GM12878 (cell line): Measurements from ENCODE around the gene PI4KB. TPM values are rescaled to one million over a fixed set of nuclear protein-coding genes. Genes with fewer than 3 reads are reported as not detected.

Experiments used
- ATAC-seq: fragments of 200-7000 bp; cut with Tn5 transposase; 3 replicates; pipeline ENCODE4 v1.9.1; 2020; ENCODE audit warnings: mild to moderate bottlenecking, moderate library complexity
- BruUV-seq: library from RNA; stranded (reverse); fragments of 400-500 nt; replicated peaks from 2 replicates; lab custom pipeline; 2021; lab: Mats Ljungman, UMichigan
- CTCF ChIA-PET: fragments of 300-600 bp; sonication (Branson Sonifier 250); formaldehyde crosslinking; extraction: SDS; loops from one replicate; lab custom pipeline; 2021; ENCODE audit warnings: inconsistent platforms; lab: Yijun Ruan, JAX
- POLR2A ChIA-PET: fragments of 350-600 bp; formaldehyde crosslinking; extraction: SDS; loops from one replicate; lab custom pipeline; 2021; ENCODE audit warnings: inconsistent platforms; lab: Charles Lee
- RAD21 ChIA-PET: fragments of 300-600 bp; sonication (Branson Sonifier 250); formaldehyde crosslinking; loops from one replicate; lab custom pipeline; 2023; ENCODE audit warnings: antibody characterized with exemption; ENCODE audit not compliant: unreplicated experiment; lab: Charles Lee
- SMC1A ChIA-PET: fragments of 300-600 bp; sonication (Branson Sonifier 250); formaldehyde crosslinking; loops from one replicate; lab custom pipeline; 2023; ENCODE audit not compliant: unreplicated experiment, uncharacterized antibody; lab: Charles Lee
- DNase-seq: peaks from one replicate; pipeline ENCODE4 v3.0.0-alpha.2; 2011; ENCODE audit warnings: low read depth, low spot score
- FAIRE-seq: peaks from 3 replicates; lab custom pipeline; 2011; peaks lifted over from hg19 to GRCh38; lab: Jason Lieb, UNC
- H2AFZ ChIP-seq: 2 replicates; pipeline ENCODE4 v1.6.0; 2011; ENCODE audit warnings: low read depth, low read length, control low read depth; ENCODE audit not compliant: control insufficient read depth
- H3K27ac ChIP-seq: 2 replicates; pipeline ENCODE4 v1.5.1; 2011; ENCODE audit warnings: control low read depth; ENCODE audit not compliant: control insufficient read depth, insufficient read depth
- H3K27me3 ChIP-seq, 2 experiments: replicated peaks in 1 of 2; 2 replicates each; pipeline versions ENCODE4 v1.6.0 to v1.6.1; 2011; ENCODE audit warnings: low read length in 1 of 2; ENCODE audit not compliant: control insufficient read depth in 2 of 2, insufficient read depth in 2 of 2
- H3K36me3 ChIP-seq, 2 experiments: 2 replicates each; pipeline ENCODE4 v1.5.1; 2011; ENCODE audit warnings: low read length in 1 of 2; ENCODE audit not compliant: control insufficient read depth in 2 of 2, insufficient read depth in 2 of 2
- H3K4me1 ChIP-seq: 2 replicates; pipeline ENCODE4 v1.6.1; 2011; ENCODE audit warnings: mild to moderate bottlenecking, low read length, moderate library complexity, mixed read lengths; ENCODE audit not compliant: control insufficient read depth, insufficient read depth
- H3K4me2 ChIP-seq: 2 replicates; pipeline ENCODE4 v1.6.0; 2011; ENCODE audit warnings: control low read depth; ENCODE audit not compliant: control insufficient read depth, insufficient read depth
- H3K4me3 ChIP-seq: fragments of 200-600 bp; sonication (generic); 2 replicates; pipeline ENCODE4 v1.5.1; 2016
- H3K79me2 ChIP-seq: 2 replicates; pipeline ENCODE4 v1.6.0; 2011; ENCODE audit warnings: low read length; ENCODE audit not compliant: control insufficient read depth, insufficient read depth
- H3K9ac ChIP-seq: 2 replicates; pipeline ENCODE4 v1.8.0; 2011; ENCODE audit warnings: low read length, control low read depth, mixed read lengths; ENCODE audit not compliant: control insufficient read depth, insufficient read depth
- H3K9me3 ChIP-seq: replicated peaks from 3 replicates; pipeline ENCODE4 v1.5.1; 2011; ENCODE audit warnings: mild to moderate bottlenecking, low read length; ENCODE audit not compliant: control insufficient read depth, insufficient read depth
- H4K20me1 ChIP-seq: 2 replicates; pipeline ENCODE4 v1.6.0; 2011; ENCODE audit not compliant: control insufficient read depth, insufficient read depth
- ESRRA ChIP-seq: IDR thresholded peaks from 2 replicates; pipeline ENCODE4 v1.6.1; 2012; ENCODE audit warnings: mild to moderate bottlenecking, low read length, improper control_type of control experiment
- FOS ChIP-seq: IDR thresholded peaks from 3 replicates; pipeline ENCODE4 v1.6.1; 2011; ENCODE audit warnings: borderline replicate concordance; ENCODE audit not compliant: insufficient read length; ENCODE audit errors: extremely low read depth
- HDGF ChIP-seq: fragments of 450-650 bp; IDR thresholded peaks from 2 replicates; pipeline ENCODE4 v1.6.1; 2016; ENCODE audit warnings: antibody characterized with exemption
- KAT2A ChIP-seq: conservative IDR thresholded peaks from 2 replicates; pipeline ENCODE4 v1.6.1; 2011; ENCODE audit warnings: low read depth, low read length; ENCODE audit not compliant: control insufficient read depth
- KDM1A ChIP-seq: fragments of 200-600 bp; sonication (generic); IDR thresholded peaks from 2 replicates; pipeline ENCODE4 v1.6.1; 2016; ENCODE audit warnings: borderline replicate concordance
- NRF1 ChIP-seq: conservative IDR thresholded peaks from 2 replicates; pipeline ENCODE4 v1.6.1; 2011; ENCODE audit warnings: mild to moderate bottlenecking, low read depth, low read length, improper control_type of control experiment
- SIX5 ChIP-seq: IDR thresholded peaks from 2 replicates; pipeline ENCODE4 v1.6.1; 2011; ENCODE audit warnings: mild to moderate bottlenecking, low read depth, low read length, moderate library complexity; ENCODE audit not compliant: severe bottlenecking
- SMAD5 ChIP-seq: IDR thresholded peaks from 2 replicates; pipeline ENCODE4 v1.6.1; 2016; ENCODE audit warnings: antibody characterized with exemption, low read depth
- SMARCA5 ChIP-seq: fragments of 450-650 bp; IDR thresholded peaks from 2 replicates; pipeline ENCODE4 v1.6.1; 2017; ENCODE audit warnings: mild to moderate bottlenecking
- SPI1 ChIP-seq: IDR thresholded peaks from 2 replicates; pipeline ENCODE4 v1.6.1; 2011; ENCODE audit warnings: low read depth, mild to moderate bottlenecking, low read length, moderate library complexity, borderline replicate concordance; ENCODE audit not compliant: insufficient read depth
- WGBS: methylation state at CpG from one replicate; pipeline ENCODE4 v1.1.6; 2016; ENCODE audit warnings: low lambda C conversion rate; ENCODE audit not compliant: insufficient replicate concordance, insufficient coverage; ENCODE audit errors: missing lambda C conversion rate; 5-methylcytosine and 5-hydroxymethylcytosine counted together
- in situ Hi-C: fragments of 300-500 bp; cut with MboI; formaldehyde crosslinking; loops from 9 replicates; pipeline ENCODE4 v1.14.3; 2018; ENCODE audit warnings: mixed read lengths
- intact Hi-C: fragments of 100-400 bp; cut with micrococcal nuclease; formaldehyde crosslinking; loops from one replicate; pipeline ENCODE4 v1.14.2; 2022; ENCODE audit not compliant: unreplicated experiment
- polyA plus RNA-seq, 11 experiments: library from polyadenylated mRNA; depleted of rRNA in 4 of 11; unstranded in 6 of 11; stranded (reverse) in 5 of 11; fragments of >200 nt; fragmentation: Nextera tagmentation in 4 of 11; fragmentation: Illumina TruSeq in 1 of 11; extraction: Ambion mirVana in 4 of 11; extraction: Trizol in 1 of 11; gene quantifications; 1 replicate in 1 of 11; 2 replicates in 10 of 11; pipeline versions ENCODE4 v1.2.1 to v1.2.3, GENCODE V29; 2011 to 2016; ENCODE audit warnings: inconsistent platforms in 2 of 11, missing spikeins in 2 of 11, low read depth in 1 of 11
- total RNA-seq, 4 experiments: library from RNA; depleted of rRNA in 3 of 4; stranded (reverse); fragments of >200 nt in 3 of 4; fragmentation: Illumina TruSeq in 1 of 4; extraction: Trizol in 1 of 4; gene quantifications; 2 replicates each; pipeline versions ENCODE4 v1.2.1 to v1.2.3, GENCODE V29; 2013 to 2021
- TF ChIP-seq, protein P1 (sequence below): IDR thresholded peaks from 2 replicates; pipeline ENCODE4 v1.6.1; 2011; ENCODE audit warnings: mild to moderate bottlenecking, low read depth, low read length, moderate library complexity; ENCODE audit not compliant: insufficient replicate concordance

Gene PI4KB
- total and polyA plus RNA-seq, 10 of the 15 experiments (the other 5 are each of a cell fraction or from before 2014, with no cell fraction given), result 3.3 to 88.3 (median 51.7) TPM

DNA sequence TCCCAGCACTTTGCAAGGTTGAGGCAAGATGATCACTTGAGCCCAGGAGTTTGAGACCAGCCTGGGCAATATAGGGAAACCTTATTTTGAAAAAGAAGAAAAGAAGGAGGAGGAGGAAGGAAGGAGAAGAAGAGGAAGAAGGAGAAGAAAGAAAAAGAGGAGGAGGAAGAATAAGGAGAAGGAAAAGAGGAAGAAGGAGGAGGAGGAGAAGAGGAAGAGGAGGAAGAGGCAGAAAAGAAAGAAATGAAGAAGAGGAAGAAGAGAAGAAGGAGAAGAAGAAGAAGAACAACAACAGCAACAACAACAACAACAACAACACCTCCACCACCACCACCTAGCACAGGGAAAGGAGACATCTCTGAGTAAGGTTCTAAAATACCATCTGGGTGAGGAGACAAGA is 34.7 kb upstream of the PI4KB start:
- intact Hi-C loops (no loop called here), in situ Hi-C loops (no loop called here)
- TF ChIP-seq SIX5 (no peak), HDGF (no peak), KDM1A (no peak), SMARCA5 (no peak), KAT2A (no peak), FOS (no peak)
- TF ChIP-seq, protein P1, sequence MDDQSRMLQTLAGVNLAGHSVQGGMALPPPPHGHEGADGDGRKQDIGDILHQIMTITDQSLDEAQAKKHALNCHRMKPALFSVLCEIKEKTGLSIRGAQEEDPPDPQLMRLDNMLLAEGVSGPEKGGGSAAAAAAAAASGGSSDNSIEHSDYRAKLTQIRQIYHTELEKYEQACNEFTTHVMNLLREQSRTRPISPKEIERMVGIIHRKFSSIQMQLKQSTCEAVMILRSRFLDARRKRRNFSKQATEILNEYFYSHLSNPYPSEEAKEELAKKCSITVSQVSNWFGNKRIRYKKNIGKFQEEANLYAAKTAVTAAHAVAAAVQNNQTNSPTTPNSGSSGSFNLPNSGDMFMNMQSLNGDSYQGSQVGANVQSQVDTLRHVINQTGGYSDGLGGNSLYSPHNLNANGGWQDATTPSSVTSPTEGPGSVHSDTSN, result no peak
- Histone ChIP-seq H3K27me3 (no peaks in the 10 kb centered on the region), H3K27ac (no peak overlapping the region), H3K79me2 (no peaks in the 10 kb centered on the region), H3K9ac (no peak overlapping the region), H3K9me3 (peaks cover 7% of the 10 kb centered on the region), H3K4me1 (no peaks in the 10 kb centered on the region), H3K36me3 (no peaks in the 10 kb centered on the region), H4K20me1 (no peaks in the 10 kb centered on the region), H3K4me2 (no peak overlapping the region), H3K4me3 (no peak overlapping the region), H2AFZ (no peak overlapping the region)
- ChIA-PET SMC1A (no interaction called here), POLR2A (no interaction called here), CTCF (no interaction called here), RAD21 (no interaction called here)
- no TSS peak for BruUV-seq
- FAIRE-seq (no peak), ATAC-seq (no peak), DNase-seq (no peak)

DNA sequence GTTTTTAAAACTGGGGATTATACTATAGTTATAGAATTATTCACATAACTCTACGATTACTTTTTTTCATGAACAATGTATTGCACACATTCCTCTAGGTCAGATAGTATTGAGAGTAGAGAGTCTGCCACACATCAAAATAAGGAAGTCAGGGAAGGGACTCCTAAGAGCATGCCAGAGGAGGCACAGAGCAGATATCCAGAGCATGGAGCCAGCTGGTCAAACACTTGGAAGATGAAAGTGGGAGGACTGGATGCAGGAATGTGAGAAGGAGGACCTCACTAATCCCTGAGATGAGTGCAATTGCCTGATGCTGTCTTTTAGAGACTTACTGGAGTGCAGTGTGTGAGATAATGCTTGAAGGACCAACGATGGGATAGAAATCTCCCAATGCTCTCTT is 29.5 kb upstream of the PI4KB start:
- intact Hi-C loops, result no loop called here
- Histone ChIP-seq H2AFZ (no peak overlapping the region), H3K79me2 (no peaks in the 10 kb centered on the region), H3K27ac (no peak overlapping the region), H3K4me1 (no peaks in the 10 kb centered on the region)
- POLR2A ChIA-PET, result interaction anchor here (1.1 kb wide), 1 partner anchor 16 kb away, joined by 3 read pairs; no protein-coding TSS in a partner anchor
- no peak for DNase-seq
- no TSS peak for BruUV-seq
- SMC1A ChIA-PET, result interaction anchor here (1.0 kb wide), 1 partner anchor 24 kb away, joined by 3 read pairs; no protein-coding TSS in a partner anchor
- in situ Hi-C loops, result no loop called here
- RAD21 ChIA-PET, result no interaction called here
- TF ChIP-seq SMAD5 (no peak), ESRRA (no peak), SPI1 (peak; percentile 15; the same call in 1 of the 2 replicates), NRF1 (no peak)
- TF ChIP-seq, all 136 proteins: peak for 1
- no peak overlapping the region for H3K4me3 ChIP-seq
- H3K9me3 ChIP-seq, result no peaks in the 10 kb centered on the region; the same call in 2 of the 3 replicates
- ATAC-seq, result no peak
- H3K4me2 ChIP-seq, result no peak overlapping the region
- H4K20me1 ChIP-seq, result no peaks in the 10 kb centered on the region
- CTCF ChIA-PET, result interaction anchor here (2.3 to 4.1 kb wide), 2 partner anchors 16 to 29 kb away, joined by 9 to 18 read pairs; partner anchors contain the start of gene PI4KB
- FAIRE-seq, result no peak
- H3K27me3 ChIP-seq, result no peaks in the 10 kb centered on the region
- H3K36me3 ChIP-seq, result no peaks in the 10 kb centered on the region
- H3K9ac ChIP-seq, result no peak overlapping the region
- WGBS, result 57% methylated on average over 2 of the region's 2 CpGs
